ENCODE results near the gene MBP.

The MBP gene

DNA sequence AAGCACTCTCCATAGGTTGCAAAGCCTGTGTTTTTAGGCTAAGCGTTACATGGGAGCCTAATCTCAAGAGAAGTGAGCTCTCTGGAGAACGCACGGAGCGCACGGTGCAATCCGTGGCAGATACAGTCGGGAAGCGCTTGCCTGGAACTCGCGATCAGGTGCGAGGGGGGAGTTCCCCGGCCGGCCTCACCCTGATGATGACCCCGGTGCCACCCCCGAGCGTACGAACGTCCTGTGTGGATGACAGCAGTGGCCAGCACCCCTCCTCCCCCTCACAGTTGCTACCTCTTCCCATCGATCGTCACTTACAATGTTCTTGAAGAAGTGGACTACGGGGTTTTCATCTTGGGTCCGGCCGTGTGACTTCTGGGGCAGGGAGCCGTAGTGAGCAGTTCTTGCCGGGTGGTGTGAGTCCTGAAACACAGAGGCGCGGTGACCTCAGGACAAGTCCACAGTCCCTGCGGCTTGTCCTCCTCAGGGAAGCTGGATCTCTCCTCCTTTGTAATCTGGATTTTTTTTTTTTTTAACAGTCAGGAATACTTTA is 142.9 kb downstream of the MBP start:
- TF ChIP-seq POLR2AphosphoS5 (IDR thresholded peaks at IDR 0.05; ENCODE audit: borderline replicate concordance, low read depth, low read length): no peak
- TF ChIP-seq FOXP2 (optimal IDR thresholded peaks at IDR 0.05; ENCODE audit: control extremely low read depth, extremely low read length, insufficient read depth): no peak
- TF ChIP-seq EZH2 (IDR thresholded peaks at IDR 0.05): no peak
- Histone ChIP-seq H3K4me3 (no peak overlapping the region), H3K9ac (ENCODE audit: insufficient read length) (no peak overlapping the region), H3K36me3 (ENCODE audit: insufficient read depth, low read length) (no peaks in the 10 kb centered on the region), H3K27ac (no peak overlapping the region), H3K9me3 (ENCODE audit: low read depth, low read length) (no peaks in the 10 kb centered on the region)
- DNase-seq (ENCODE audit: low read depth, low spot score): no peak

DNA sequence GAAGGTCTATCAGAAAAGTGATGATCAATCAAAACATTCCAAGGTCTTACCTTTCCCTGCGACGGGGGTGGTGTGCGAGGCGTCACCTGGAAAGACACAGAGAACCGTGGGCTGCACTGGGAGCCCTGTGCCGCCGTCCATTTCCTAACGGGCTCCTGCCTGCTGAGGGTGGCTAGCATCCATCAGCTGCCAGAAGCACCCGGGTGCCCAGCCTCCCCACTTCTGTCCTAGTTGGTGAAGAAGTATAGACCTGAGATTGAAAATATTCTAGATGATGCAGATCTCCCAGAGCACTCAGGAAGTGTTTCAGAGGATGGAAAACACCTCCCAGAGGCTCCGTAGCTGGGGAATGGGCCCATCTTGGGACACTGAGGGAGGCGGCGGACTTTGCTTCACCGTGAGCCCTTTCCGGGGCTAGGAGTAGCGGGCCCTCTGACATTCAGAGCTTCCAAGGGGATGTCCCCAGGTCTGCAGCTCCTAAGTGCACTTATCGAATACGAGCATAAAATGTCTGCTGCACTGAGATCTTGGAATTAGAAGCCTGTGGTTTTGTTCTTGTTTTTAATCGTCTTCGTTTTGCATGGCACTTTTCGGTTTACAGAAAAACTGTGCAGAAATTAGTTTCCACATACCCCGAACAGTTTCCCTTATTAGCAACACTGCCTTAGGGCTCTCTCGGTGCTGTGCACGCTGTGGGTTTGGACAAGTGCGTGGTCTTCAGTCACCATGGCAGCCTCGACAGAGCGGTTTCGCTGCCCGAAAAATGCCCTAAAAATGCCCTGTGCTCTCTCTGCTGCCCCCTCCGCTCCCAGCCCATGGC is 143.5 kb downstream of the MBP start:
- no peak overlapping the region for H3K9ac ChIP-seq (ENCODE audit: insufficient read length)
- H3K27ac ChIP-seq: no peak overlapping the region
- H3K9me3 ChIP-seq (ENCODE audit: low read depth, low read length): no peaks in the 10 kb centered on the region
- DNase-seq (ENCODE audit: low read depth, low spot score): no peak
- H3K4me3 ChIP-seq: no peak overlapping the region
- no peak for TF ChIP-seq FOXP2 (optimal IDR thresholded peaks at IDR 0.05; ENCODE audit: control extremely low read depth, extremely low read length, insufficient read depth)
- no peak for TF ChIP-seq EZH2 (IDR thresholded peaks at IDR 0.05)
- TF ChIP-seq POLR2AphosphoS5 (IDR thresholded peaks at IDR 0.05; ENCODE audit: borderline replicate concordance, low read depth, low read length): no peak
- H3K36me3 ChIP-seq (ENCODE audit: insufficient read depth, low read length): no peaks in the 10 kb centered on the region

DNA sequence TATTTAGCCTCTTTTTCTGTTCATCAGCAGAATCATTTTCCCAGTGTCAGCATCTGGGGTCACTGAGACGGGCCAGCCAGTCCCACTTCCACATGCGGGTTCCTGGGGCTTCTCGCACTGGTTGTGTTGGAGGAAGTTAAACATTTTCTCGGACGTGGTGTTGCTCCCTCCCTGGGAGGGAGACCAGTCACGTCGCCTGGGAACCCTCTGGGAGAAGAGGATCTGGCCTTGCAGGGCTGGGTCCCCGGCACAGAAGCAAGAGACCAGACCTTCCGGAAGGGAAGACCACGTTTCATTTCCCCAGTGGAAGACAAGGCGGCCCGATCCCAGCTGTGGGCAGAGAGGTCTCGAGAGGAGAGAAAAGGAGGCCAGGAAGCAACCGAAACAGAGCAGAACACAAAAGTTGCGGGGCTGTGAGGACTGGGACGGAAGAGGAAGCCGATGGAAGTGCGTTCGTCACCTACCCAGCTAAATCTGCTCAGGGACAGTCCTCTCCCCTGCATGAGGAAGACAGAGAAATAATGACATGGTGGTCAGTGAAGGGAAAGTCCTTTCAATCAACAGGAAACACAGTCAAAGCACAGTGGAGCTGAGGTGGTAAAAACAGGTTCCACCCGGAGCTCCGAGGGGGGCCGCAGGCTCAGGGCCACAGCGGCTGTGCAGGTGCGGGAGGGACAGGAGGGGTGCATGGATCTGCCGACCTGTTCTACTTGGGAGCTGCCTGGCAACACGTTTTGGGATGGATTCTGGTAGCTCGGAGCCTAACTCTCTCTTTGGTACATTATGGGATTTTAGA is 144.4 kb downstream of the MBP start:
- Histone ChIP-seq H3K27ac (no peak overlapping the region), H3K36me3 (ENCODE audit: insufficient read depth, low read length) (no peaks in the 10 kb centered on the region), H3K9ac (ENCODE audit: insufficient read length) (no peak overlapping the region), H3K4me3 (no peak overlapping the region), H3K9me3 (ENCODE audit: low read depth, low read length) (no peaks in the 10 kb centered on the region)
- no peak for TF ChIP-seq EZH2 (IDR thresholded peaks at IDR 0.05)
- no peak for TF ChIP-seq FOXP2 (optimal IDR thresholded peaks at IDR 0.05; ENCODE audit: control extremely low read depth, extremely low read length, insufficient read depth)
- no peak for TF ChIP-seq POLR2AphosphoS5 (IDR thresholded peaks at IDR 0.05; ENCODE audit: borderline replicate concordance, low read depth, low read length)
- DNase-seq (ENCODE audit: low read depth, low spot score): no peak

DNA sequence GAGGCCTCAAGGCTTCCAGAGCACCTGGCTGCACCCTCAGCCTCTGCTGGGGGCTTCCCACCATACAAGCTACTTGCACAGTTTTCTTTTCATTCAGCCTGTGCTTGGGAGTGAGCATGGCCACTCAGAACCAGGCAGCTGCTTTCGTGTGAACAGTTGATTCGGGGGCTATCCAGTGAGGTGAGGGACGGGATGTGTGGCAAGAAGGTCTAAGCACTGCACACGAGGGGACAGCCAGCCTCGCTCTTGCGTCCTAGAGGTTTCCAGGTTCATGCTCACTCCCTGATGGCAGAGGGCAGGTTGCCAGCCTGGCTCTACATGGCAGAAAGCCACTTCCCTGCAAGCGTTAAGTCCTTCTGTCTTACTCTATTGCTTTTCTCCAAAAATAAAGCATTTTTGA is 146.2 kb downstream of the MBP start:
- H3K36me3 ChIP-seq (ENCODE audit: insufficient read depth, low read length): no peaks in the 10 kb centered on the region
- no peak for DNase-seq (ENCODE audit: low read depth, low spot score)
- H3K9me3 ChIP-seq (ENCODE audit: low read depth, low read length): no peaks in the 10 kb centered on the region
- TF ChIP-seq POLR2AphosphoS5 (IDR thresholded peaks at IDR 0.05; ENCODE audit: borderline replicate concordance, low read depth, low read length) (no peak), EZH2 (IDR thresholded peaks at IDR 0.05) (no peak), FOXP2 (optimal IDR thresholded peaks at IDR 0.05; ENCODE audit: control extremely low read depth, extremely low read length, insufficient read depth) (no peak)
- H3K27ac ChIP-seq: no peak overlapping the region
- no peak overlapping the region for H3K9ac ChIP-seq (ENCODE audit: insufficient read length)
- no peak overlapping the region for H3K4me3 ChIP-seq

DNA sequence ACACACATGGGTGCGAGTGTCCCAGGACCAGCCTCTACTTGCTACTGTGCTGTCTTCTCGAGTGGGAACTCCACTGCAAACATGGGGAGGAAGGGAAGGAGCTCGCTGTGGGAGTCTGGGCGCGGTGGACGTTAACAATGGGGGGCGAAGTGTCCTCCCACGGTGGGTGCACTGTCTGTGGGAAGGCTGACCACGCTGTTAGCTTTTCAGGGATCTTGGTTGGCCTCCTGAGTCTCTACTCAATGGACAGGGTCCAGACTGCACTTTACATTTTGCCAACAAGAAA is 146.7 kb downstream of the MBP start:
- no peak for DNase-seq (ENCODE audit: low read depth, low spot score)
- Histone ChIP-seq H3K36me3 (ENCODE audit: insufficient read depth, low read length) (no peaks in the 10 kb centered on the region), H3K9ac (ENCODE audit: insufficient read length) (no peak overlapping the region), H3K9me3 (ENCODE audit: low read depth, low read length) (no peaks in the 10 kb centered on the region), H3K4me3 (no peak overlapping the region), H3K27ac (no peak overlapping the region)
- TF ChIP-seq POLR2AphosphoS5 (IDR thresholded peaks at IDR 0.05; ENCODE audit: borderline replicate concordance, low read depth, low read length) (no peak), FOXP2 (optimal IDR thresholded peaks at IDR 0.05; ENCODE audit: control extremely low read depth, extremely low read length, insufficient read depth) (no peak), EZH2 (IDR thresholded peaks at IDR 0.05) (no peak)

DNA sequence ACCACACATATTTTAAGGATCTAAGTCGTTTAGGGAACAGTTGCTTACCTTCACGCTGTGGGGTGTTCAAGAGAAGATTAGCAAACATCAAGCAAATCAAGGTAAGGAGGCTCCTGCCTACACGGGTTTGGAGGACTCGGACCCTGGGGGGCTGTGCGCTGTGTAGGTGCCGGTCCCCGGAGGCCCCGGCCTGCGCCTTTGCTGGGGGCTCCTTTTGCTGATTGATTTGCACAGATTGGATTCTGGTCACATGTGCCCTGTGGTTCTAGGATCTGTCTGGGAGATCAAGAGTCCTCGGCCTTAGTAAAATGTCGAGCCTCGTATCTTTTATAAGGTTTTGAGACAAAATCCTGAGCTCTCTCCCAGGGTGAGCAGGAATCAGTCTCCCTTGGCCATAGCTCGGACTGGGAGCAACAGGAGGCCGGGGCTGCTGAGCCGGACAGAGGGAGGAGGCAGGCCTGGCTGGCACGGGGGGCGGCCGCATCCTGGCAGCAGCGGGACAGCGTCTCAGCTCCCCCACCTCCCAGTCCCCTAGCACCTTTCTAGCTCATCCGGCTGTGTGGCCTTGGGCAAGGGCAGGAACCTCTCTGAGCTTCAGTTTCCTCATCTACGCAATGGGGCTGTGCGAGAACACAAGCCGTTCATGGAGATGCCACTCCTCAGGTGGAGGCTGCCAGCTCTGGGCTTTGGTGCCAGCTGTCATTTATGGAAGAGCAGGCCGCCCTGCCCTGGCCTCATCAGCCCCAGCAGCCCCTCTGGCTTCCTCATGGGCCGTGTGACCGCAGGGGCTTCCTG is 147.2 kb downstream of the MBP start:
- no peak for DNase-seq (ENCODE audit: low read depth, low spot score)
- no peak for TF ChIP-seq POLR2AphosphoS5 (IDR thresholded peaks at IDR 0.05; ENCODE audit: borderline replicate concordance, low read depth, low read length)
- no peak for TF ChIP-seq FOXP2 (optimal IDR thresholded peaks at IDR 0.05; ENCODE audit: control extremely low read depth, extremely low read length, insufficient read depth)
- no peak for TF ChIP-seq EZH2 (IDR thresholded peaks at IDR 0.05)
- Histone ChIP-seq H3K9me3 (ENCODE audit: low read depth, low read length) (no peaks in the 10 kb centered on the region), H3K36me3 (ENCODE audit: insufficient read depth, low read length) (no peaks in the 10 kb centered on the region), H3K4me3 (no peak overlapping the region), H3K27ac (no peak overlapping the region), H3K9ac (ENCODE audit: insufficient read length) (no peak overlapping the region)

DNA sequence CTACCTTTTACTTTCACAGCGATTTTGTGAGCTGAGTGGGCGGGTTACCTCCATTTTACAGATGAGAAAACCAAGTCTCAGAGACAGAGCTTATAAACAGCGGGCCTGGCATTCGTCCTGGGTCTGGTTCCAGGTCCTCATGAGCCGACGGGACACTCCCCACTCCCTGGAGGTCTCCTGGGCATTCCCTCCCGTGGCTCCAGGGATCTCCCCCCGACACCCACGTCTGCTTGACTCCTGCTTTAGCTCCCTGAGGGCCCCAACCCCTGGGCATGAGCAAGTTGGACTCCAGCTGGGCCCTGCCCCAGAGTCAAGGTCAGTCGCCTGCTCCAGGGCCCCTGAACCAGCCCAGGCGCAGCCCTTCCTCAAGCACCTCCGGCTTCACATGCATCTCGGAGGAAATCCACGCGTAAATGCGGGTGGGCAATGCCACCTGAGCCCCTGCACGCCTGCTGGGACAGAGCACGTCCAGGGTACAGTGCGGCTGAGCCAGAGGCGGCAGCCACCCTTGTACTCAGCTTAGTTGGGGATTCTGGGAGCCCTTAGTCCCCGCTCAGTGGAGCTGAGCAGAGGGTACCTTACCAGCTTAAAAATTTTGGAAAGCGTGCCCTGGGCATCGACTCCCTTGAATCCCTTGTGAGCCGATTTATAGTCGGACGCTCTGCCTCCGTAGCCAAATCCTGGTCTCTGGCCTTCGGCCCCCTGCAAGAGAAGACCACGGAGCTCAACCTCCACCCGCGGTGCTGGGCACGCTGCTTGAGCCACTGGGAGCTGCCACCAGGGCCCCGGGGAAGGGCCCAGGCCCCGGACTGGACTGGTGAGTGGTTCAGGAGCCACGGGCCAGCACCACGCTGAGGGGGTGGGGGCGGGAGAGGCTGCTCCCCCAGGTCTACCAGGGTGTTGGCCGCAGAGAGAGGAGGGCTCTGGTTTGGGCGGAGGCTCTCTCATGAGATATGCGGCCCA is 148.1 kb downstream of the MBP start:
- H3K9ac ChIP-seq (ENCODE audit: insufficient read length): no peak overlapping the region

More for the DNA sequence above, 148.1 kb downstream of the MBP start:
- Histone ChIP-seq H3K9me3 (ENCODE audit: low read depth, low read length) (no peaks in the 10 kb centered on the region), H3K4me3 (no peak overlapping the region), H3K36me3 (ENCODE audit: insufficient read depth, low read length) (no peaks in the 10 kb centered on the region), H3K27ac (no peak overlapping the region)
- TF ChIP-seq FOXP2 (optimal IDR thresholded peaks at IDR 0.05; ENCODE audit: control extremely low read depth, extremely low read length, insufficient read depth) (no peak), EZH2 (IDR thresholded peaks at IDR 0.05) (no peak)
- DNase-seq (ENCODE audit: low read depth, low spot score): no peak
